ENCODE results near the gene ESYT3.

Gene ESYT3

GRCh38 chr3:138434276-138434874 is at the start of gene ESYT3:
Gene ESYT3, plus strand, starts transcription at chr3:138434616. Its CDS starts 183 bp downstream, at chr3:138434799.
- peak; percentile 70 for DNase-seq

- no peak for DNase-seq
Measured at GRCh38 chr3:138384976-138385375, 49.4 kb upstream of the ESYT3 start.

DNA sequence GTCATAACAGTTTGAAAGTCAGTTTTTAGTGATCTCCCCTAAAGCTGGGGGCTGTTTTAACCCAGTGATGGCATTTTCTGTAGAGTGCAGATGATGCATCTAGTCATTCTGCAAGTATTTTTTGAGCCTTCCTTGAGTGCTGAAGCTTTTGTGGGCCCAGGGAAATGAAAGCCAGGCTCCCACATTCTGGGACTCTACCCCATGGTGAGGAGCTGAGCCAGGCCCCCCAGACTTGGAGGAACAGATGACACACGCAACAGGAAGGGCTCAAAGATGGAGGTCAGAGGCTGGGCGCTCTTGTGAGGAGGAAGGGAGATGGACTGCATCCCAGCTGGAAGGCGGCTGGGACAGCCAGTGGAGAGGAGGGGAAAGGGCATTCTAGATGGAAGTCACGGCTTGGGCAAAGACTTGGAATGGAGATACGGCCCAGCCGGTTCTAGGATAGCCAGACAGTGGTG is 45.2 kb upstream of the ESYT3 start:
- peak; percentile 23 for DNase-seq

- DNase-seq, result no peak
Measured at GRCh38 chr3:138389841-138390581, 44.4 kb upstream of the ESYT3 start.

DNA sequence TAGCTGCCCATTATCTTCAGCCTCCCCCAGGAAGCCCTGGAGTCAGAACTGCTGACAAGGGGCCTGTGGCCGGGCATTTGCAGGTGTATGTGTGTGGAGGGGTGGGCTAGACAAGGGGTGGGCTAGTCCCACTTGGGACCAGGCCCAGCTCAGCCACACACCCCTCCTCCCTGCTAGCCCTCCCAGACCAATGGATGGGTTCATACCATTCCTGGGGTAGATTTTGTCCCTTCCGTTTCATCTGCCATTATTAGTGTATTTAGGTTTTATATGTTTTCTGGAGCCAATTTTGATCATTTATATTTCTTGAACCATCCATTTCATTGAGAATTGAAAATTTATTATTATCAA is 43.9 kb upstream of the ESYT3 start:
- DNase-seq, result no peak

DNA sequence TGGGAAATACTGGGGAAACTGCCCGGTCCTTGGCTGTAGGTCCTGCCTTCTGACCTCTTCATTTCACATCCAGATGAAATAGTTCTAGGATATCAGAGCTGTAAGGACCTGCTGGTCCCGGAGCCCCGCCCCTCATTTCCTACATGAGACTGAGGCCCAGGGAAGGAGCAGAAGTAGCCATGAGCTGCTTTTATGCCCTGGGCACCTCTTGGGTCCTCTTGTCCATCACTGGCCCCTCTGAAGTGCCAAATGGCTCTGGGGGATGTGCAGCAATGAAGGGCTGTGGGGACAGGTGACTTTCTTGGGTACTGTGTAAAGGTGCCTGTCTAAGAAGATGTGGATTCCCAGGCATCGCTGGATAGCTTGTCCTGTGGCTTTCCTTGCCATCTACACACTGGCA is 40.3 kb upstream of the ESYT3 start:
- no peak for DNase-seq

- DNase-seq, result no peak
Measured at GRCh38 chr3:138394686-138395085, 39.7 kb upstream of the ESYT3 start.

DNA sequence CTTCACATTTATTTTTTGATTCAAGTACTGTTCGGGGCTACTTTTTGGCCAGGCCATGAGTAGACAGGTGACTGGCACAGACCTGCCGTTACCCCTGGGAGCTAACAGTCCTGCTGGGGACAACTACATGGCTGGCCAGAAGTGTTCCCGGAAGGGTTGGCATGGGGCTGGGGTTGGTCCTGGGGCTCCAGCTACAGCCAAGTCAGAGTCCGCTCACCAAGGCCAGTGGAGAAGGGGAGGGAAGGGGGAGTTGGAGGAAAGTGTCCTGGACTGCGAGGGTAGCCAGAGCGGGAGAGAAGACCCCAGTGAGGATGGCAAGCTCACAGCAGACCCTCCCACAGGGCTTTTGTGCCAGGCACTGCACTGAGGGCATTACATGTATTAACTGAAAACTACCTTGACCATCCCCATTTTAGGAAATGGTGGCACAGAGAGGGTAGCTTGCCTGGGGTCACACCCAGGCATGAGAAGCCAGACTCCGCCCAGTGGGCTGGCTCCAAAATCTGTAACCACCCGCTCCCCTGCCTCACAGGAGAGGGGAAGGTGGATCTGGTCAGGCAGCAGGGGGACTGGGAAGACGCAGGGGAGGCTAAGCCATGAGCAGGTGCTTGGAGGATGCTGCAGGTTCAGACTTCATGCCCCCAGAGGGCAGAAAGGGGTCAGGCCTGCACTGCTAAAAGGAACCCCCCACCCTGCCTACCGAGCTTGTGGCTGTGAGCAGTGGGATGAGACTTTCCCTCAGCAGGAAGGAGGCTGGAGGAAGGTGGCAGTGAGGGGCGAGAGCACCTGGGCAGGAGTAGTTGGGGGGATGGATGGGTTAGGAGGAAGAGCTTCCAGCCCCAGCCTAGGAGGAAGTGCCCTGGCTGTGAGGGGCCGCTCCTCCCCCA is 38.3 kb upstream of the ESYT3 start:
- DNase-seq, result no peak

DNA sequence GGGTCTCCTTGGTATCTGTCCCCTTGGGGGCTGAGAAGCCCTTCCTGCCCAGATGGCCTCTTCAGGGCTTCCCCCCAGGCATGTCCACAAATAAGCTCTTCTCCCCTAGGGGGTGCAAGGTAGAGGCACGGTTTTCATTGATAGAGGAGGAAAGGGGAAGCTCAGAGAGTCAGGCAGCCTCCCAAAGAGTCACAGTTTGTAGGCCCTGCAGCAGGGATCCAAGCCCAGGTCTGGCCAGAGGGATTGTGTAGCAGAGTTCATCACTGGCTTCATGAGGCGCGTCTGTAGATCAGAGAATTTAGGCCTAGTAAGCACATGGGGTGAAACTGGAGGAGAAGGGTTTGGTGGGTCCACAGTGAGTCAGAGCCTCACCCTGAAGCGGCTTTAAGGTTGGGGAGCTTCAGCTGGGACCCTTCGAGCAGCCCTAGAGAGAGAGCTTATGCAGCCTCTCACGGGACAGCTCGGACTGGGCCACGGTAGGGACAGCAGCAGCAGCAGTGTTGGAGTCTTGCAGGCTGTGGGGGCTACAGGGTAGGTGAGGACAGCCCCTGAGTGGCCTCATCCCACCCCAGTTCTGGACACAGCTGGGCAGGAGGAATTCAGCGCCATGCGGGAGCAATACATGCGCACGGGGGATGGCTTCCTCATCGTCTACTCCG is 37.5 kb upstream of the ESYT3 start:
- no peak for DNase-seq

DNA sequence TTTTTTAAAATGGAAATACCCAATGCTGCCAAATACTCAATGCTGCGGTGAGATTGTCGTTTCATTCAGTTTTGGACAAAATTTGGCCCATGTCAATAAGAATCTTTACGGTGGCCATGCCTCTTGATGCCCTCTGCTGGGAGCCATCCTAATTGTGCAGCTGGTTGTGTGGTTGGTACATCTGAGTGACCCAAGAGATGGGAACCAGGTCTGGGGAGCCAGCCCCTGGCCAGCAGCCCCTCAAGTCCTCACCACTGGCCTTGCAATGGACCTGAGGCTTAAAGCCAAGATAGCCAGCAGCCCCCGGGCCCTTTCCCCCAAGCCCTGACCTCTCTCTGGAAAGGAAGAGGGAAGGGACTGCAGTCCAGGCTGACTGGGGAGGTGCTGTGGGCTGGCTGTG is 36.4 kb upstream of the ESYT3 start:
- DNase-seq, result no peak

DNA sequence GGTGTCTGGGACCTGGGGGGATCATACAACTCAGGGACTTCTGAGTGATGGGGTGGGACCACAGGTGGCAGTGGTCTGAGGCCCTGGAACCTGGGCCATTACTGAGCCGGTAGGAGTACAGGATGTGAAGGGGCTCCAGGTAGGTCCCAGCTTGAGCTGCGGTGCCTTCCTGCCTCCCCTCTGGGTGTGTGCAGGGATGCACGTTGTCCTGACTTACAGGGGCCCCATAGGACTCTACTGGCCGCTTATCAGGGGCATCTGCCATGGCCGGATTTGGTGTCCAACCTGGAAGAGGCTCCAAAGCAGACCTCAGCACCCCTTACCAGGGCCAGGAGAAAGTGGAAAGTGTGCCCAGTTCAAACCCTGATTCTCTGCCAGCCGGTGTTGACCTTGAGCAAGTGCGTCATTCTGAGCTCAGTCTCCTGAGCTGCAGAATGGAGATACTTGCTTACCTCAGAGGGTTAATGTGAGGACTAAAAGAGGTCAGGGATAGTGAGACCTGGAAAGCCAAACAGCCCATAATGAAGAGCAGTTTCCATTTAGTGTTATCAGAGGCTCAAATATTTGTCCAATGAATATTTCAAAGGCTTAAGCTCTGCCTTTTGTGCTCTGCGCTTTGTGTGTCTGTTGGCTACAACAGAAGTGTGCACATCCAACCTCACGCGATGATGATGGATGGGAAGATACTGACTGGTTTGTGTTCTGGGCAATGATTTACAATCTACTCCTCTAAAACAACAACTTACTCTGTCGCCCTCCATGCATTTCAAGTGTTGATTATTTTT is 35.4 kb upstream of the ESYT3 start:
- DNase-seq, result no peak

DNA sequence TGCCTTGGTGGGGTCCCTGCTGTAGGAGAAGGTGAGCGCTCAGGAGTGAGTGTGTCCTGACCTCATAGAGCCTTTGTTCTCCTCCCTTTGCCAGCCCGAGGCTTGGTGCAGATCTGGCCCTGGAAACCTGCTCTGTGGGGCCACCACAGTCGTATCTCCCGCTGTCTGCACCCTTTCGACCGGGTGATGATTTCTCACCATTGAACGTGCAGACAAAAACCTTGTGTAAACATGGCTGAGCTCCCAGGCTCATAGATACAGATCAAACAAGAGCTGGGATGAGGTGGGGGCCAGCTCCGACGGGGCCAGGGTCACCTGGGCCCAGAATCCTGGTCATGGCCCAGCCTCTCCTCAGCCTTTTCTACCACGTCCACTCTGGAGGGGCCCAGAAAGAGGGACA is 34.6 kb upstream of the ESYT3 start:
- no peak for DNase-seq

GRCh38 chr3:138400651-138401070 is 33.8 kb upstream of the ESYT3 start:
- no peak for DNase-seq

GRCh38 chr3:138401834-138402233 is 32.6 kb upstream of the ESYT3 start:
- no peak for DNase-seq

GRCh38 chr3:138404121-138404520 is 30.3 kb upstream of the ESYT3 start:
- DNase-seq, result no peak

GRCh38 chr3:138405001-138405400 is 29.4 kb upstream of the ESYT3 start:
- no peak for DNase-seq

GRCh38 chr3:138405486-138405885 is 28.9 kb upstream of the ESYT3 start:
- DNase-seq, result no peak

DNA sequence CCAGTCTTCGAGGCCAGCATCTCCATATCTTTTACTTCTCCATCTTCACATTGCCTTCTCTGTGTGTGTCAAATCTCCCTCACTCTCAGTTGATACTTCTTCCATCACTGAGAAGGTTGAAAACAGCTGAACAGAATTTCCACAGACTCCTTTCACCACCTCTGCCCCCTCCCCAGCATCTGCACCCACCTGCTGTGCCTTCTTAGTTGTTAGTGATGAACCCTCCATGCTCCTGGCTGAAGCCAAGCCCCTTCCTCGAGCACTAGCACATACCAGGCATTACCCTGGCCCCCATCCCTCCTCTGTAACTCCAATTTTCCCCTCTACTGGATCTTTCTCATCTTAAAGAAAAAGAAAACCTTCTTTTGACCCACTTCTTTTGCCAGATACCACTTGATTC is 27.8 kb upstream of the ESYT3 start:
- no peak for DNase-seq

DNA sequence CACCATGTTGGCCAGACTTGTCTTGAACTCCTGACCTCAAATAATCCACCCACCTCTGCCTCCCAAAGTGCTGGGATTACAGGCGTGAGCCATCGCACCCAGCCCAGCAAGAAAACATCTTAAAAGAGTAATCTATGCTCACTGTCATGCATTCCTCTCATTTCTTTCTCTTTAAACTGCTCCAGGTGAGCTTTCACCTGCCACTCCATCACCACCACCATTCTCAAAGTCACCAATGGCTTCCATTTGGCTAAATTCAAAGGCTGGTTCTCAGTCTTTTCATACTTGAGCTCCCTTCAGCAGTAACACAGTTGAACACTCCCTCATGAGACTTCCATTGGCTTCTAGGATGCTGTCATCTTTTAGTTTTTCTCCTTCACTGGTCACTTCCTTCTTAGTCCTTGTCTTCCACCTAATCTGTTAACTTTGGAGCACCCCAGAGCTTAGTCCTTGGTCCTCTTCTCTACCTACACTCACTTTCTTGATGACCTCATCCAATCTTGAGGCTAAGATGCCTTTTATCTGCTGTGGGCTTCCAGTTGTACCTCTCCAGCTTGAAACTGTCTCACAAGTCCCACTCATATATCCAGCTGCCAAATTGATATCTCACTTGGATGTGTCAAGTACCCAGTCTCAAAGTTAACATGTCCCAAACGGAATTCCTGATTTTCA is 27.0 kb upstream of the ESYT3 start:
- DNase-seq, result no peak

- no peak for DNase-seq
Measured at GRCh38 chr3:138408751-138409570, 25.5 kb upstream of the ESYT3 start.
